ENCODE measurements around the gene KCNT2. TPM values are rescaled to one million over a fixed set of nuclear protein-coding genes. Genes with fewer than 3 reads are reported as not detected.

The KCNT2 gene
- polyA plus RNA-seq, 2 of the 4 experiments (the other 2 are of a cell fraction), result 0.14 to 1.7 TPM

DNA sequence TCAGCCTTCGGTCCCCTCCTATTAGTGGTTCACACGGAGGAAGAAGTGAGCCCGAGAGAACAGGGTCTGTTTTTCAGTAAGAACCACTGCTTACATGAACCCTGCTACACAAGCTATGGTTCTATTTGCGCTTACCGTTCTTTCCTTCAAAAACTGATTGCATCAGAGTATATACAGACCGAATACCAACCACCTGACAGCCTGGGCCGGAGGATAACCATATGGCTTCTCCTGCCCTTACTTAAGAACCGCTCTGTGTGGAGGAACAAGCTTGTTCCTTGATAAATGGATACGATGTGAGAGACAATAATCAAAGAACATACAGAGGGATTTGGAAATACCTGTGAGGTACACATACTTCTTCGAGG lies 1.1 kb upstream of the KCNT2 start:
- H3K4me3 ChIP-seq, result no peak overlapping the region; the same call in 2 of the 3 replicates
- H3K4me2 ChIP-seq, result peak overlapping the region; percentile 86
- H3K9me3 ChIP-seq, result no peaks in the 10 kb centered on the region
- FAIRE-seq, result no peak
- ATAC-seq, result peak; percentile 13 to 24; a peak in 4 of 6 replicates
- 0 out of 3 replicates have a peak, but pooled peaks cover 3% of the 10 kb centered on the region for H3K4me1 ChIP-seq
- no peak for DNase-seq (ENCODE audit: low read depth in 1 of 2, low spot score in 1 of 2)
- no peak for TF ChIP-seq JUN (IDR thresholded peaks at IDR 0.05)
- no peak for TF ChIP-seq EHMT2 (IDR thresholded peaks at IDR 0.05; ENCODE audit: low read depth)
- TF ChIP-seq ESRRA (IDR thresholded peaks at IDR 0.05; ENCODE audit: borderline replicate concordance, low read length), result no peak
- no peak for TF ChIP-seq RARB (CRISPR knock-in tag; IDR thresholded peaks at IDR 0.05)
- TF ChIP-seq RCOR1 (IDR thresholded peaks at IDR 0.05; ENCODE audit: low read depth, low read length), result no peak
- 72% methylated on average over 10 of the region's 10 CpGs for WGBS (ENCODE audit: missing lambda C conversion rate)
- POLR2A ChIA-PET, result no interaction called here
- CTCF ChIA-PET, result interaction anchor here (0.7 kb wide), 1 partner anchor 8 kb away, joined by 4 read pairs; no protein-coding TSS in a partner anchor
- H3K27ac ChIP-seq, result no peak overlapping the region

DNA sequence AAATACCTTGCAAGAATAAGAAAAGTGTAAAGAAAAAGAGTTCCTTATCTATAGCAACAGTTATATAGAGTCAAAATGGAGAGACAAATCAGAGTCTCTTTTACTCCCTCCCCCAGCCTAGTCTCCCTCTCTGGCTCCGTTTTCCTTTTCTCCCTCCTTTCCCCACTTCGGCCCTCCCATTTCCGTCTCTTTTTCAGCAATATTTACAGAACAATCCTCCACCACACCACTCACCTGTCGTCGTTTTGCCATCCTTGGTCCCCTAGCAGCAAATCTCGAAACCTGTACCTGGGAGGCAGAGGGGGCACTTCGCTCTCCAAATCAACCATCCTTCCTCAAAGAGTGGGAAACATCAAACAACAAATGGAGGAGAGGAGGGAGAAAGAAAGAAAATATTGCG lies 259 bp downstream of the KCNT2 start:
- peak overlapping the region; percentile 69 for H3K4me3 ChIP-seq
- under 1% methylated on average over 8 of the region's 8 CpGs for WGBS (ENCODE audit: missing lambda C conversion rate)
- ATAC-seq, result peak in 1 of 2 experiments; percentile 37; a peak in 3 of 6 replicates
- no peak for FAIRE-seq
- DNase-seq (ENCODE audit: low read depth in 1 of 2, low spot score in 1 of 2), result no peak
- ChIA-PET POLR2A (no interaction called here), CTCF (no interaction called here)
- 0 out of 3 replicates have a peak, but pooled peaks cover 3% of the 10 kb centered on the region for H3K4me1 ChIP-seq
- H3K27ac ChIP-seq, result peak overlapping the region; percentile 64 to 78
- TF ChIP-seq POLR2AphosphoS2 (conservative IDR thresholded peaks at IDR 0.05; ENCODE audit: low read length), result no peak
- TF ChIP-seq KDM1A (IDR thresholded peaks at IDR 0.05; ENCODE audit: low read depth), result 0 out of 2 replicates have a peak, but pooled peaks have one; percentile 26
- H3K4me2 ChIP-seq, result peak overlapping the region; percentile 86
- H3K9me3 ChIP-seq, result no peaks in the 10 kb centered on the region

DNA sequence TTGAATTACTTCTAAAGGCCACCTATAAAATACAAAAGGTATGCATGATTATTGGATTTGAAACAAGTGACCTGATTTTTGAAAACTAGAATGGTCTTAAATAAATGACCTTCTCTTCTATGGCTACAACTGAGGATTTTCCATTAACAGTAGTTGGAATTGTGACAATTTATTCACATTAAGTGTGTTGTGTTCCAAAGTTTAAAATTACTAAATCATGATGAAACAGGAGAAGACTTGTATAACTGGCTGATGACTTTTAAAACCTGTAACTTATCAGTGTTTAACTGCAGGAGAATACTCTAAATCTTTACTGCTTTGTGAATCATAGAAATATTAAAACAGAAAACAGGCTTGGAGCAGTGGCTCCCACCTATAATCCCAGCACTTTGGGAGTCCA lies 4.6 kb downstream of the KCNT2 start:
- no peak for DNase-seq (ENCODE audit: low read depth in 1 of 2, low spot score in 1 of 2)
- H3K4me2 ChIP-seq, result no peak overlapping the region
- H3K27ac ChIP-seq, result no peak overlapping the region
- H3K9me3 ChIP-seq, result no peaks in the 10 kb centered on the region
- H3K4me3 ChIP-seq, result no peak overlapping the region
- ATAC-seq, result no peak
- POLR2A ChIA-PET, result no interaction called here
- FAIRE-seq, result no peak
- 0 out of 3 replicates have a peak, but pooled peaks cover 3% of the 10 kb centered on the region for H3K4me1 ChIP-seq
- CTCF ChIA-PET, result no interaction called here
- TF ChIP-seq, protein P1, sequence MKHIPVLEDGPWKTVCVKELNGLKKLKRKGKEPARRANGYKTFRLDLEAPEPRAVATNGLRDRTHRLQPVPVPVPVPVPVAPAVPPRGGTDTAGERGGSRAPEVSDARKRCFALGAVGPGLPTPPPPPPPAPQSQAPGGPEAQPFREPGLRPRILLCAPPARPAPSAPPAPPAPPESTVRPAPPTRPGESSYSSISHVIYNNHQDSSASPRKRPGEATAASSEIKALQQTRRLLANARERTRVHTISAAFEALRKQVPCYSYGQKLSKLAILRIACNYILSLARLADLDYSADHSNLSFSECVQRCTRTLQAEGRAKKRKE (CRISPR knock-in tag; IDR thresholded peaks at IDR 0.05; ENCODE audit: low read depth), result no peak
- TF ChIP-seq BHLHE40 (IDR thresholded peaks at IDR 0.05; ENCODE audit: low read depth, low read length) (no peak), GATA3 (IDR thresholded peaks at IDR 0.05; ENCODE audit: borderline replicate concordance) (no peak), EP300 (IDR thresholded peaks at IDR 0.05) (no peak), FOXS1 (CRISPR knock-in tag; IDR thresholded peaks at IDR 0.05) (no peak), RCOR1 (IDR thresholded peaks at IDR 0.05; ENCODE audit: low read depth, low read length) (no peak), RARB (CRISPR knock-in tag; IDR thresholded peaks at IDR 0.05) (no peak), HOXA7 (CRISPR knock-in tag; IDR thresholded peaks at IDR 0.05) (no peak), CHD2 (IDR thresholded peaks at IDR 0.05; ENCODE audit: low read length, partially characterized antibody) (no peak)
- TF ChIP-seq, protein P2, sequence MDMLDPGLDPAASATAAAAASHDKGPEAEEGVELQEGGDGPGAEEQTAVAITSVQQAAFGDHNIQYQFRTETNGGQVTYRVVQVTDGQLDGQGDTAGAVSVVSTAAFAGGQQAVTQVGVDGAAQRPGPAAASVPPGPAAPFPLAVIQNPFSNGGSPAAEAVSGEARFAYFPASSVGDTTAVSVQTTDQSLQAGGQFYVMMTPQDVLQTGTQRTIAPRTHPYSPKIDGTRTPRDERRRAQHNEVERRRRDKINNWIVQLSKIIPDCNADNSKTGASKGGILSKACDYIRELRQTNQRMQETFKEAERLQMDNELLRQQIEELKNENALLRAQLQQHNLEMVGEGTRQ (IDR thresholded peaks at IDR 0.05), result no peak
- TF ChIP-seq, protein P3, sequence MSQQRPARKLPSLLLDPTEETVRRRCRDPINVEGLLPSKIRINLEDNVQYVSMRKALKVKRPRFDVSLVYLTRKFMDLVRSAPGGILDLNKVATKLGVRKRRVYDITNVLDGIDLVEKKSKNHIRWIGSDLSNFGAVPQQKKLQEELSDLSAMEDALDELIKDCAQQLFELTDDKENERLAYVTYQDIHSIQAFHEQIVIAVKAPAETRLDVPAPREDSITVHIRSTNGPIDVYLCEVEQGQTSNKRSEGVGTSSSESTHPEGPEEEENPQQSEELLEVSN (IDR thresholded peaks at IDR 0.05; ENCODE audit: borderline replicate concordance, low read depth), result no peak
- TF ChIP-seq, protein P4, sequence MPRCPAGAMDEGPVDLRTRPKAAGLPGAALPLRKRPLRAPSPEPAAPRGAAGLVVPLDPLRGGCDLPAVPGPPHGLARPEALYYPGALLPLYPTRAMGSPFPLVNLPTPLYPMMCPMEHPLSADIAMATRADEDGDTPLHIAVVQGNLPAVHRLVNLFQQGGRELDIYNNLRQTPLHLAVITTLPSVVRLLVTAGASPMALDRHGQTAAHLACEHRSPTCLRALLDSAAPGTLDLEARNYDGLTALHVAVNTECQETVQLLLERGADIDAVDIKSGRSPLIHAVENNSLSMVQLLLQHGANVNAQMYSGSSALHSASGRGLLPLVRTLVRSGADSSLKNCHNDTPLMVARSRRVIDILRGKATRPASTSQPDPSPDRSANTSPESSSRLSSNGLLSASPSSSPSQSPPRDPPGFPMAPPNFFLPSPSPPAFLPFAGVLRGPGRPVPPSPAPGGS (IDR thresholded peaks at IDR 0.05), result no peak
- TF ChIP-seq, protein P5, sequence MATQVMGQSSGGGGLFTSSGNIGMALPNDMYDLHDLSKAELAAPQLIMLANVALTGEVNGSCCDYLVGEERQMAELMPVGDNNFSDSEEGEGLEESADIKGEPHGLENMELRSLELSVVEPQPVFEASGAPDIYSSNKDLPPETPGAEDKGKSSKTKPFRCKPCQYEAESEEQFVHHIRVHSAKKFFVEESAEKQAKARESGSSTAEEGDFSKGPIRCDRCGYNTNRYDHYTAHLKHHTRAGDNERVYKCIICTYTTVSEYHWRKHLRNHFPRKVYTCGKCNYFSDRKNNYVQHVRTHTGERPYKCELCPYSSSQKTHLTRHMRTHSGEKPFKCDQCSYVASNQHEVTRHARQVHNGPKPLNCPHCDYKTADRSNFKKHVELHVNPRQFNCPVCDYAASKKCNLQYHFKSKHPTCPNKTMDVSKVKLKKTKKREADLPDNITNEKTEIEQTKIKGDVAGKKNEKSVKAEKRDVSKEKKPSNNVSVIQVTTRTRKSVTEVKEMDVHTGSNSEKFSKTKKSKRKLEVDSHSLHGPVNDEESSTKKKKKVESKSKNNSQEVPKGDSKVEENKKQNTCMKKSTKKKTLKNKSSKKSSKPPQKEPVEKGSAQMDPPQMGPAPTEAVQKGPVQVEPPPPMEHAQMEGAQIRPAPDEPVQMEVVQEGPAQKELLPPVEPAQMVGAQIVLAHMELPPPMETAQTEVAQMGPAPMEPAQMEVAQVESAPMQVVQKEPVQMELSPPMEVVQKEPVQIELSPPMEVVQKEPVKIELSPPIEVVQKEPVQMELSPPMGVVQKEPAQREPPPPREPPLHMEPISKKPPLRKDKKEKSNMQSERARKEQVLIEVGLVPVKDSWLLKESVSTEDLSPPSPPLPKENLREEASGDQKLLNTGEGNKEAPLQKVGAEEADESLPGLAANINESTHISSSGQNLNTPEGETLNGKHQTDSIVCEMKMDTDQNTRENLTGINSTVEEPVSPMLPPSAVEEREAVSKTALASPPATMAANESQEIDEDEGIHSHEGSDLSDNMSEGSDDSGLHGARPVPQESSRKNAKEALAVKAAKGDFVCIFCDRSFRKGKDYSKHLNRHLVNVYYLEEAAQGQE (IDR thresholded peaks at IDR 0.05), result no peak
- TF ChIP-seq, protein P6, sequence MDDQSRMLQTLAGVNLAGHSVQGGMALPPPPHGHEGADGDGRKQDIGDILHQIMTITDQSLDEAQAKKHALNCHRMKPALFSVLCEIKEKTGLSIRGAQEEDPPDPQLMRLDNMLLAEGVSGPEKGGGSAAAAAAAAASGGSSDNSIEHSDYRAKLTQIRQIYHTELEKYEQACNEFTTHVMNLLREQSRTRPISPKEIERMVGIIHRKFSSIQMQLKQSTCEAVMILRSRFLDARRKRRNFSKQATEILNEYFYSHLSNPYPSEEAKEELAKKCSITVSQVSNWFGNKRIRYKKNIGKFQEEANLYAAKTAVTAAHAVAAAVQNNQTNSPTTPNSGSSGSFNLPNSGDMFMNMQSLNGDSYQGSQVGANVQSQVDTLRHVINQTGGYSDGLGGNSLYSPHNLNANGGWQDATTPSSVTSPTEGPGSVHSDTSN (IDR thresholded peaks at IDR 0.05), result no peak
- TF ChIP-seq, protein P7, sequence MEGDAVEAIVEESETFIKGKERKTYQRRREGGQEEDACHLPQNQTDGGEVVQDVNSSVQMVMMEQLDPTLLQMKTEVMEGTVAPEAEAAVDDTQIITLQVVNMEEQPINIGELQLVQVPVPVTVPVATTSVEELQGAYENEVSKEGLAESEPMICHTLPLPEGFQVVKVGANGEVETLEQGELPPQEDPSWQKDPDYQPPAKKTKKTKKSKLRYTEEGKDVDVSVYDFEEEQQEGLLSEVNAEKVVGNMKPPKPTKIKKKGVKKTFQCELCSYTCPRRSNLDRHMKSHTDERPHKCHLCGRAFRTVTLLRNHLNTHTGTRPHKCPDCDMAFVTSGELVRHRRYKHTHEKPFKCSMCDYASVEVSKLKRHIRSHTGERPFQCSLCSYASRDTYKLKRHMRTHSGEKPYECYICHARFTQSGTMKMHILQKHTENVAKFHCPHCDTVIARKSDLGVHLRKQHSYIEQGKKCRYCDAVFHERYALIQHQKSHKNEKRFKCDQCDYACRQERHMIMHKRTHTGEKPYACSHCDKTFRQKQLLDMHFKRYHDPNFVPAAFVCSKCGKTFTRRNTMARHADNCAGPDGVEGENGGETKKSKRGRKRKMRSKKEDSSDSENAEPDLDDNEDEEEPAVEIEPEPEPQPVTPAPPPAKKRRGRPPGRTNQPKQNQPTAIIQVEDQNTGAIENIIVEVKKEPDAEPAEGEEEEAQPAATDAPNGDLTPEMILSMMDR (IDR thresholded peaks at IDR 0.05), result no peak
- TF ChIP-seq, protein P8, sequence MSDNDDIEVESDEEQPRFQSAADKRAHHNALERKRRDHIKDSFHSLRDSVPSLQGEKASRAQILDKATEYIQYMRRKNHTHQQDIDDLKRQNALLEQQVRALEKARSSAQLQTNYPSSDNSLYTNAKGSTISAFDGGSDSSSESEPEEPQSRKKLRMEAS (IDR thresholded peaks at IDR 0.05), result no peak
- TF ChIP-seq, protein P9, sequence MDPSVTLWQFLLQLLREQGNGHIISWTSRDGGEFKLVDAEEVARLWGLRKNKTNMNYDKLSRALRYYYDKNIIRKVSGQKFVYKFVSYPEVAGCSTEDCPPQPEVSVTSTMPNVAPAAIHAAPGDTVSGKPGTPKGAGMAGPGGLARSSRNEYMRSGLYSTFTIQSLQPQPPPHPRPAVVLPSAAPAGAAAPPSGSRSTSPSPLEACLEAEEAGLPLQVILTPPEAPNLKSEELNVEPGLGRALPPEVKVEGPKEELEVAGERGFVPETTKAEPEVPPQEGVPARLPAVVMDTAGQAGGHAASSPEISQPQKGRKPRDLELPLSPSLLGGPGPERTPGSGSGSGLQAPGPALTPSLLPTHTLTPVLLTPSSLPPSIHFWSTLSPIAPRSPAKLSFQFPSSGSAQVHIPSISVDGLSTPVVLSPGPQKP (IDR thresholded peaks at IDR 0.05; ENCODE audit: low read depth, low read length), result no peak

Measured in A549 (cell line).